Activated CD8-positive, alpha-beta memory T cell treated with anti-CD3 and anti-CD28 coated beads, Interleukin-2, amount 50 U/mL, for 4 hours (primary cell): ENCODE measurements around the gene VKORC1.
A peak's percentile ranks its signal among the peaks of the same experiment; 100 is the strongest.

ENCODE experiments used
- DNase-seq: peaks from one replicate; pipeline ENCODE4 v3.0.0-alpha.2; 2020

Gene VKORC1

DNA sequence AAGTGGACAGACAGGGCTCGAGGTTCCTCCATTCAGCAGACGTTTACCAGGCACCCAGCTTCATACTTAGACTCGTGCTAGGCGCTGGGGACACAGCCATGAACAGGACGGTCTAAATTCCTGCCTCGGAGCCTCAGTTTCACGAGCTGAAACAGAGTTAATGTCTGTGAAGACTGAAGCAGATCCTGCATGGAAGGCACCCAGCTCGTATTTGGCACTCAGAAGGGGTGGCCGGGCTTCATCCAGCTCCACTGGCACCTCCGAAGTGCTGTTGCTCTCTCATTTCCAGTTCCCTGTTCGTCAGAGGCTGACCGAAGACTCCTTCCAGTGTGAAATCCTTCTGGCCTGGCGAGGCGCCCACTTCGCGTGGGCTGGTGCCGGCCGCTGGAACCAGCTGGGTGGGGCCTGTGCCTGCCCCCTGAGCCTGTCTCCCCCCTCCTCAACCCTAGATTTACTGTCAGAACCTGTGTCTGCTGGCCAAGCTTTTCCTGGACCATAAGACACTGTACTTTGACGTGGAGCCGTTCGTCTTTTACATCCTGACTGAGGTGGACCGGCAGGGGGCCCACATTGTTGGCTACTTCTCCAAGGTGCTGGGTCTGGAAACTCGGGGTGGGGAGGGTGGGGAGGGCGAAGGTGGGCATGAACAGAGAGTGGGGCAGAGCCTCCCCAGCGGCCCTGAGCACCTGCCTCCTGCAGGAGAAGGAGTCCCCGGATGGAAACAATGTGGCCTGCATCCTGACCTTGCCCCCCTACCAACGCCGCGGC is 35.2 kb upstream of the VKORC1 start:
- DNase-seq: no peak

DNA sequence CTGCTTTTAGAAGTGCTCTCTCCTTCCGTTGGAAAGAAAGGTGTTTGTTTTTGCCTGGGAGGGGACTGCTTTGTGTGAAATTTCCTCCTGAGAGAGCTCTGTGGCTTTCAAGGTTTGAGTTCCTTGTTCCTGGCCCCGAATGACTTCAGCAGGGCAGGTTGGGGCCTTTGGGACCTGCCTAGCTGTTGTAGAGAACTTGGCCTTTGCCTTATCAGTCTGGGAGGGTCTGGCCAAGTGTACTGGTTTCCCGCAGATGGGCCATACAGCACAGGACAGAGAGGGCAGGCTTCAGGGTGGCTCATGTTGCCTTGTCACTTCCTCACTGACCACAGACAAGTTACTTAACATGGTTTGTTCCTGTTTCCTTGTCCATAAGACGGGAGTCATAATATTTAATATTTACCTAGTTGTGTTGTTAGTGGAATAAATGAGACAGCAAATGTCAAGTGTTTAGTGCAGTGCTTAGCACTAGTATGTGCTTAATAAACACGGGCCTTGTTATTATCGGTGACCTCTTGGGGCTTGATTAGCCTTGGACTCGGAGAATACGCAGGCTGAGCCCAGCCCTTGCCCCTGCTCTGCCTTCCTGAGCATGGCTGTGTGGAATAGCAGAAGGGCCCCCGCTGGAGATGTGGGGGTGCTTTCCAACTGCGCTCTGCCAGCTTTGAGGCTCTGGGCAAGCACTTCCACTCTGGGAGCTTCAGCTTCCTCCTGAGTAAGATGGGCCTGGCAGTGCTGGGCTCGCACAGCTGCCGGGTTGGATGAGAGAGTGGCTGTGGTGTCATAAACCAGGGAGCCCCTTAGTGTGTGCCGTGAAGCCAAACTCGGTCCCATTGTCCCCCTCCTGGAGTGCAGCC is 34.3 kb upstream of the VKORC1 start:
- DNase-seq: no peak

DNA sequence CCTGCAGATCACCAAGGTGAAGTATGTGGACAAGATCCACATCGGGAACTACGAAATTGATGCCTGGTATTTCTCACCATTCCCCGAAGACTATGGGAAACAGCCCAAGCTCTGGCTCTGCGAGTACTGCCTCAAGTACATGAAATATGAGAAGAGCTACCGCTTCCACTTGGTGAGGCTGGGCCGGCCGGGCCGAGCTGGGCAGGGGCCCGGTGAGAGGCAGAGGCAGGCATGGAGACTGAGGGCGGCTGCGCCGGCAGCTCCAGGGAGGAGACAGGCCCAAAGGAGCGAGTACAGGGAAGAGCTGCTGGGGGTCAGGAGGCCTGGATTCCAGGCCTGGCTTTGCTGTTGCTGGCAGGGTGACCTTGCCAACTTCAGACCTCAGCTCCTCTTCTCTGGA is 32.6 kb upstream of the VKORC1 start:
- DNase-seq: no peak

DNA sequence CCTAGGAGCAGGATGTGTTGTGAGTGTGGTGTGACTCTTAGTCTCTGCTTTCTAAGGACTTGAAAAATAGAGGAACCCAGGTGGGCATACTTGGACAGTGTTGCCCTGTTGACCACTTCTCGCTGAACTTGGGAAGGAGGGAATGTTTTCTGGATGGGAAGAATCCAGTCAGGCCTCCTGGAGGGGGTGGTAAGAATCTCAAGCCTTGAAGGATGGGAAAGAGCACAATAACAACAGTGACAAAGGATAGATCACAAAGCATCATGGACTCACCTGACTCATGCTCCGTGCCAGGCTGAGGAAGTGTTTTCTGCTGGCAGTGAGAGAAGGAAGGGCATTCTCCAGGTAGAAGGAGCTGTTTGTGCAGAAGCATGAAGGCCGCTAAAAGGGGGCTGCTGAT is 31.2 kb upstream of the VKORC1 start:
- no peak for DNase-seq

DNA sequence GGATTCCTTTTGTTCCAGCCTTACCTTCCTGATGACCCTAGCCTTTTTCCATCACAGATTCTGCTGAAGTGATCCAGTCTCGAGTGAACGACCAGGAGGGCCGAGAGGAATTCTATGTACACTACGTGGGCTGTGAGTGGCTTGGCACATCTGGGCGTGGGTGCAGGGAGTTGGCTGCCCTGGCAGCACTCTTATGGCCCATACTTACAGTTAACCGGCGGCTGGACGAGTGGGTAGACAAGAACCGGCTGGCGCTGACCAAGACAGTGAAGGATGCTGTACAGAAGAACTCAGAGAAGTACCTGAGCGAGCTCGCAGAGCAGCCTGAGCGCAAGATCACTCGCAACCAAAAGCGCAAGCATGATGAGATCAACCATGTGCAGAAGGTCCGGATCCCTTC is 25.5 kb upstream of the VKORC1 start:
- DNase-seq: no peak

DNA sequence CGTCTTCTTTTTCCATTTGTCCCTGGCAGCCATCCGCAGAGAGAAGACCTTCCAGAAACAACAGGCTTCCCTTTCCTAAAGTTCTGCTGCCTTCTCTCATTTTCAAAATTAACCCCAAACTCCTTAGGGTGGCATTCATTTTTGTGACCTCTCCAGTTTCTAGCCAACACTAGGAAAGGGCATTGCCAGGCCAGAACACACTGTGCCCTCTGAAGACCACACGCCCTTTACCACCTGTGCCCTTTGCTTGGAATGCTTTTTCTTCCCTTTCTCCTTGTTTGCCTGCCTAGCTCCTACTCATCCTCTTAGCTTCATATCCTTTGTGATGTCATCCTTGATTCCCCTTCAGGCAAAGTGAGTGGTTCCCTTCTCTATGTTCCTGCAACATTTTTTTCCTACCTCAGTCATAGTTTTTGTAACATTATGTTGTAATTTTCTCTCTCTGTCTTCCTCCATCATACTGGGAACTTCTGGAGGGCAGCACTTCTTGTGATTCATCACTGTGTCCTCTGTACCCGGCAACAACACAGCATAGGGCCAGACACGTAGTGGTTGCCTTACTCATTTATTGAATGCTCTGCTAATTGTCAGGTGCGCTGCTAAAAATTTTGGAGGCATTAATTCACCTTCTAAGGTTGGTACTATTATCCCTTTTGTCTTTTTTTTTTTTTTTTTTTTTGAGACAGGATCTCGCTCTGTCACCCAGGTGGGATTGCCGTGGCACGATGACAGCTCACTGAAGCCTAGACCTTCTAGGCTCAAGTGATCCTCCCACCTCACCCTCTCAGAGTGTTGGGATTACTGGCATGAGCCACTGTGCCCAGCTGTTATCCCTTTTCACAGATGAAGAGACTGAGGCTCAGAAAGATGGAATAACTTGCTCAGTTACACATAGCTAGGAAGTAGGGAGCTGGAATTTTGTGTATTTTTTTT is 23.9 kb upstream of the VKORC1 start:
- no peak for DNase-seq

DNA sequence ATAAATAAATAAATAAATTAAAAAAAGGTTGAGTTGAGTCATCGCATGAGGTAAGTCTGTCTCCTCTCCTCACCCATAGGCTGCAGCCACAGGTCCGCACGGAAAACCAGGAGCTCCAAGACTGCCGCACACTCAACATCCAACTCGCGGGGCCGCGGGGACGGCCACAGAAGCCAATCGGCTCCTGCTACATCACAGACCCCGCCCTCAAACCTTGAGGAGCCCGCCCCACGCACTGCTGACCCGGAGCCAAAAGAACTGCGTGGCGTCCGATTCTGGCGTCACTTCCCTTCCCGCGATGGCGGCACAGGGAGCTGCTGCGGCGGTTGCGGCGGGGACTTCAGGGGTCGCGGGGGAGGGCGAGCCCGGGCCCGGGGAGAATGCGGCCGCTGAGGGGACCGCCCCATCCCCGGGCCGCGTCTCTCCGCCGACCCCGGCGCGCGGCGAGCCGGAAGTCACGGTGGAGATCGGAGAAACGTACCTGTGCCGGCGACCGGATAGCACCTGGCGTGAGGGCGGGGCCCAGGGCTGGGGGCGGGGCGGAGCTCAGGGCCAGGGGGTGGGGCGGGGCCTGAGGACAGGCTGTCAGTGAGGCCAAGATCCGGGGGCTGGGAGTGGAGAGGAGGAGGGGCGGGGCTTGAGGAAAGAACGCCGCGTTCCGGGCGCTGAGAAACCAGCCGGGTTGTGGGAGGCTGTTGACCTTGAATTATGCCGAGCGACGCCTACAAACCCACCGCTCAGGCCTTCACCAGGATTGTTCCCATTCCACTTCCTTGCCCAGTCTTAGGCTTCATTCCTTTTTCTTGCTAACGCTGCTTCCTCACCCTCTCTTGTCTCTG is 23.0 kb upstream of the VKORC1 start, which contains the start of gene KAT8:
Gene KAT8, plus strand, starts transcription at position 281 of the 839 bp plus-strand sequence. Its CDS starts 18 bp downstream, at position 299.
- DNase-seq: peak; percentile 96

DNA sequence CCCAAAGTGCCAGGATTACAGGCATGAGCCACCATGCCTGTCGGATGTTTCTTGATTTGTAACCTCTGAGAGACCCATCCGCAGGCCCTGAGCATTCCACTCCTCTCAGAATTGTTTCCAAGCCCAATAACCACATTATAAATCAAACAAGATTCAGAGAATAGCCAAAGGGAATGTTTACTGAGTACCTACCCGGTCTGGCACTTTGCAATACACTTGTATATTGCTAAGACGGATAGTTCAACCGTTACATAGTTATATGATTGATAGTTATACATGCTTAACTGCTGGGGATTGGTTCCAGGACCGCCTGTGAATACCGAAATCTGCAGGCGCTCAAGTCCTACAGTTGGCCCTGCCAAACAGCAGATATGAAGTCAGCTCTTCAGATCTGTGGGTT is 19.9 kb upstream of the VKORC1 start:
- no peak for DNase-seq

DNA sequence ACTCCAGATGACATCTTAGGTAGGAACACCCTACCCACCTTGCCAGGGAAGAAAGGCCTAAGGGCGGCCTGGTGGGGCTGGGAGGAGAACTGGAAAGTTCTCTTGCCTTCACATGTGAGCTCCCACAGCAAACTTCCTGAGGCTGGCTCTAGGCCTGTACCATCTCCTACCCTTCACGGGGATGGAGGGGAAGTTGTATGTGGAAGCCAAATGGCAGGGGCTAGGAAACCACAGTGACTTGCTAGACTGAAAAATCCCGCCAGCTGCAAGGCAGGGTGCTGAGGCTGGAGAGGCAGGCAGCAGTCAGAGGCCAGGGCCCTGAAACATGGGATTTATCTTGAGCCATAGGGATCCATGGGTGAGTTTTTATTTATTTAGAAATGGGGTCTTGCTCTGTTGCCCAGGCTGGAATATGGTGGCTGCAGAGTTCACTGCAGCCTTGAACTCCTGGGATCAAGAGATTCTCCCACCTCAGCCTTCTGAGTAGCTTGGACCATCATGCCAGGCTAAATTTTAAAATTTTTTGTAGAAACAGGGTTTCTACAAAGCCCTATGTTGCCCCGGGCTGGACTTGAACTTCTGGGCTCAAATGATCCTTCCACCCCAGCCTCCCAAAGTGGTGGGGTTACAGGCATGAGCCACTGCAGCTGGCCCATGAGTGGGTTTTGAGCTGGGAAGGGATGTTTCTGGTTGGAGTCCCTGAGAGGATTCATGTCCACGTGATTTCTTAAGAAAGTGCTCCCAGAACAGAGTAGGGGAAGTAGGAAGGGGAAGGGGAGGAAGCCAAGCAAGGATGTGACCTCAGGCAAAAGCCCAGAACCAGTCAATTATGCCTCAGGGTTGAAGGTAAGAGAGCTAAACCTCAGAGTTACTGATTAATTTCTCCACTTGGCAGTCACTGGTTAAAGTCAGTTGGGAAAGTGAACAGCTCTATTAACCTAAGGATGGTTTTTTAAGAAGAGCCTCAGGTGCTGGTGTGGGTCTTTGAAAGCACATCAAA is 18.8 kb upstream of the VKORC1 start:
- no peak for DNase-seq

DNA sequence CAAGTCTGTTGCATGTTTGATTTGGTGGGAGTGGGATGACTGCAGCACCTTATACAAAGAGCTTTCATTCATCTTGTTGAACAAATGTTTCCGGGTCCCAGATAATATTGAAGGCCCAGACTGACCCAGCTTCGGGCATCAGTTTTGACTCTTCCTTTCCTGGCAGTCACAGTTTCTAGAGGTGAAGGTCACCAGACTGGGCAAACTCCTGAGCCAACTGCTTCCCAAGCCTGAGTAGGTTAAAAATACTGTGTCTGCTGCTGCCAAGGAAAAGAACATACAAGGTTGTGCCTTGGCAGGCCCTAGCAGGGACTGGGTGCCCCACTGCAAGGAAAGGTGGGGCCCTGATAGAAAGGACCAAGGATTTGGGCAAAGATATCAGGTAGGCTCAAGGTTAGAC is 18.1 kb upstream of the VKORC1 start:
- DNase-seq: no peak

DNA sequence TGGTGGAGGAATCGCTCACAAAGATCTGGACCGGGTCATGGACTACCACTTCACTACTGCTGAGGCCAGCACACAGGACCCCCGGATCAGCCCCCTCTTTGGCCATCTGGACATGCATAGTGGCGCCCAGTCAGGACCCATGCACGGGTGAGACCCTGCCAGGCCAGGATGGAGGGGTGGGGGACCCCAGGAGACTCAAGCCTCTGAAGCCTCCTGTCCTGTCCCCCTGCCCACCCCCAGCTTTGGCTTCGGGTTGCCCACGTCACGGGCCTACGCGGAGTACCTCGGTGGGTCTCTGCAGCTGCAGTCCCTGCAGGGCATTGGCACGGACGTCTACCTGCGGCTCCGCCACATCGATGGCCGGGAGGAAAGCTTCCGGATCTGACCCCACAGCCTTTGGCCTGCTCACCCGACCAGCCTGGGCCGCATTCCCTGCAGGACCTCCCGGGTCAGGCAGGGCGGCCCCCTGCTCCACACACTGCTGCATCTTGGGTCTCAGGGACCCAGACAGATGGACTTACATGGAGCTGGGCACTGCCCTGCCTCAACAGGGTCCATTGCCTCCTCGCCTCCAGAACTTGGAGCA is 17.4 kb upstream of the VKORC1 start:
- no peak for DNase-seq

DNA sequence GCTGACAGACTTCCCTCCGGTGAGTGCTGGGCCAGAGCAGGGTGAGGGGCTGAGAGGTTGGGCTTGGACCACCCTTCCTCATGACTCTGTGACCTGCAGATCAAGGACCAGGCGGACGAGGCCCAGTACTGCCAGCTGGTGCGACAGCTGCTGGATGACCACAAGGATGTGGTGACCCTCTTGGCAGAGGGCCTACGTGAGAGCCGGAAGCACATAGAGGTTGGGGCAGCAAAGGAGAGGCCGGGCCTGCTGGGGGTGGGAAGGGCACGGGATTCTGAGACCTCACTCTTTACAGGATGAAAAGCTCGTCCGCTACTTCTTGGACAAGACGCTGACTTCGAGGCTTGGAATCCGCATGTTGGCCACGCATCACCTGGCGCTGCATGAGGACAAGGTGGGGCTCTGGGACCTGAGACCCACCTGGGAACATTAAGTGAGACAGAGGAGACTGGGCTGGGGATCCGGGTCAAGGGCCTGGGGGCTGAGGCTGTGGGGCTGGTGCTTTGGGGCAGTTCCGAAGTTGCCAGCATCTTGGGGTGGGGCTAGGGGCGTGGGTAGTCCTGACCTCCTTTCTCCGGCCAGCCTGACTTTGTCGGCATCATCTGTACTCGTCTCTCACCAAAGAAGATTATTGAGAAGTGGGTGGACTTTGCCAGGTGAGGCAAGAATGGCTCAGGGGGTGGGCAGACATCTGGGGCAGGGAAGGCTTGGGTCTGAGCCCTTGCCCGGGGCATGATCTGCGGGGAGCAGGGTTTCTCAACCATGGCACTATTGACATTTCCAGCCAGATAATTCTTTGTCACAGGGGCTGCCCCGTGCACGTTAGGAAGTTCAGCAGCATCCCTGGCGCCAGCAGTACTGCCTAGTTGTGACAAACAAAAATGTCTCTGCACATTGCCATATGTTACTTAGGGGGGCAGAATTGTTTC is 15.8 kb upstream of the VKORC1 start:
- no peak for DNase-seq

DNA sequence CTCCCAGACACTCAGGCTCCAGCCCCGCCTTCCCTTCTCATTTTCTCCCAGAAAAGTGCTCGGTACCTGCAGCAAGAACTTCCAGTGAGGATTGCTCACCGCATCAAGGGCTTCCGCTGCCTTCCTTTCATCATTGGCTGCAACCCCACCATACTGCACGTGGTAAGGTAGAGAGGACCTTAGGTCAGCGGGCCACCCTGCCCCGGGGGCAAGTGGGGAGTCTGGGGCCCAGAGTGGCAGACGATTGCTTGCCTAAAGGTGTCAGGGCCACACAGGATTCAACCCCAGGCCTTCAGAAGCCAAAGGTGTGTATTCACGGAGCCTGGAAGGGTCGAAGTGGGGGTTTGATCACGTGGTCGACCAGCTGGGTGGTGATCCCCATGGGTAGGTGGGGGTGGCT is 15.0 kb upstream of the VKORC1 start:
- no peak for DNase-seq

DNA sequence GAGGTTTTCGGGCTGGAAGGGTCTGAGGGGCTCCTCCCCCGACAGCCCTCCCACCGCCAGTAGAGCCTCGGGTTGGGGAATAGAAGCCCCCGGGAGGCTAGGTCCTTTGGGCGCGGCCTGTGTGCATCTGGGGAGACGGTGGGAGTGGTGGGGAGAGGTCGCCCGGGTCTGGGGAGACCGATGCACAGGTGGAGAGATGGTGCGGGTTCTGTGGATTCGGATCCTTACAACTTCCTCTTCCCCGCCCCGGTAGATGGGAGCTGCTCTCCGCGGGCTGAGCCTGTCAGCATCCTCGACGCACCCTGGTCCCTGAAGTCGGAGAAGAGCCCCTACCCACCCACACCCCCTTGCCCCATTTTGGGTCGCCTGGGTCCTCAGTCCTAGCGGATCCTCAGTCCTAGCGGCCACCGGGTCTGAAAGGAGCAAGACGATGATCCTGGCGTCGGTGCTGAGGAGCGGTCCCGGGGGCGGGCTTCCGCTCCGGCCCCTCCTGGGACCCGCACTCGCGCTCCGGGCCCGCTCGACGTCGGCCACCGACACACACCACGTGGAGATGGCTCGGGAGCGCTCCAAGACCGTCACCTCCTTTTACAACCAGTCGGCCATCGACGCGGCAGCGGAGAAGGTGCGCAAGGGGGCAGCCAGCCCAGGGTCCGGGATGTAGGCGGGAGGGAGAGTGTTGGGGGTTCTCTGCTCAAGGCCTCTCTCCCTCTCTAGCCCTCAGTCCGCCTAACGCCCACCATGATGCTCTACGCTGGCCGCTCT is 14.4 kb upstream of the VKORC1 start:
- DNase-seq: no peak

DNA sequence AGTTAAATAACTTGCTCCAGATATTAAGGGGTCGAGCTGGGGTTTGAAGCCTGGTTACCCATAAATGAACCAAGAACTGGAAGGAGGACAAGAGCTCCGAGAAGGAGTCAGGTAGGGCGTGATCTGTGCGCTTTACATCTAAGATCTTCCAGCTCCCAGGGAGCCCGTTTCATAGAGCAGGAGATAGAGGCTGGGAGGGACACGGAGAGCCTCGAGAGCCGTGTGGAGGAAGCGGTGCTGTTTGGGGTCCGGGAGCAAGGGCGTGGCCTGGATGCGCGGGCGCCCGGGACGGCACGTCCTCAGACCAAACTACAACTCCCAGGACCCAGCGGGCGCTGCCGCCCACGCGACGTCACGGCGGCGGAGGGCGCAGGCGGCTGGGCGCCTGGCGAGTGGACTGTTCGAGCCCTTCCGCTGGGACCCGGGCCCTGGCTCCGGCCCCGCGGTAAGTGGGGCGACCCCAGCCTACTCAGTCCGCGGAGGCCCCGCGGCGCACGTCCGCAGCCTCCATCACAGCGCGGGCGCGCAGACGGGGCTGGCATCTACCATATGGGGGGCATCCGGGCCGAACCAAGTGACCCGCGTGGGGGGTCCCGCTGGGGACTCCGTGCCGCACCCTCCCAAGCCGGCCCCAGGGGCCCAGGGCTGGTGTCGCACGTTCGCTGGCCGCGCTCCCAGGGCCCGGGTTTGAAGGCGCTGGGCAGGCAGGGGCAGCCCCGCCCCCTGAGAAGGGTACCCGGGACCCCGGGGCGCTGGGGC is 13.6 kb upstream of the VKORC1 start, which contains the start of gene BCKDK:
Gene BCKDK, plus strand, starts transcription at position 352 of the 759 bp plus-strand sequence. CDS start 838 bp downstream, outside the sequence.
- peak; percentile 72 for DNase-seq

DNA sequence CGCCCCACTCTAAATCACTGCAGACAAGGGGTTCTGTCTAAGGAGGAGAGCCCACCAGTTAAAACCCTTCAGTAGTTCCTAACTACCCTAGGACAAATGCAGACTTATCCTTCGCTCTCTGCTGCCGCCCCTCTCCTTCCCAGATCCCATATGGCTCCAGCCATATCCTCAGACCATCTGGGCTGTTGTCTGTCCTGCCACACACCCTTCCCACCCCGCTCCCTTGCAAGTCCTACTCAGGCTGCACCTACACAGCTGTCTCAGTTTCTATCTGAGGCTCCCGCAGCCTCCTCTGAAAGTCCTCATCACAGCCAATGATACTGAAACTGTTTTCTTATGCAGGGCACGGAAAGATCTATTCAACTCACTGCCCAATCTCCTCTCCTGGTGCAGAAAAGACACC is 12.9 kb upstream of the VKORC1 start:
- DNase-seq: no peak
